ENCODE results near the gene EXT2. TPM values are rescaled to one million over a fixed set of nuclear protein-coding genes. Genes with fewer than 3 reads are reported as not detected.

Gene EXT2
- total RNA-seq, 1 experiment from 2014 or later: 42.8 TPM

DNA sequence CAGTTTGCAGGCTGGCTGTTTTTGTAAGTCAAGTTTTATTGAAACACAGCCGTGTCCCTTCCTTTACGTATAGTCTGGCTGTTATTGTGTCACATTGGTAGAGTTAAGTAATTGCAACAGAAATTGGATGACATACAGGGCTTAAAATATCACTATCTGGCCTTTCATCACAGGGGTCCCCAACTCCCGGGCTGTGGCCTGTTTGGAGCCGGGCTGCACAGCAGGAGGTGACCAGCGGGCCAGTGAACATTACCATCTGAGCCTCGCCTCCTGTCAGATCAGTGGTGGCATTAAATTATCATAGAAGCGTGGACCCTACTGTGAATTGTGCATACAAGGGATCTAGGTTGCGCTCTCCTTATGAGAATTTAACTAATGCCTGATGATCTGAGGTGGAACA is 31.7 kb downstream of the EXT2 start:
- H3K36me3 ChIP-seq (ENCODE audit: control insufficient read depth in 1 of 2, insufficient read depth in 2 of 2, low read length in 2 of 2): peaks cover 0 to 25% of the 10 kb centered on the region in 2 experiments; a peak in 2 of 4 replicates
- TF ChIP-seq TCF7L2 (IDR thresholded peaks at IDR 0.05; ENCODE audit: borderline replicate concordance, extremely low read depth, insufficient read depth, insufficient read length): no peak
- TF ChIP-seq, protein P1, sequence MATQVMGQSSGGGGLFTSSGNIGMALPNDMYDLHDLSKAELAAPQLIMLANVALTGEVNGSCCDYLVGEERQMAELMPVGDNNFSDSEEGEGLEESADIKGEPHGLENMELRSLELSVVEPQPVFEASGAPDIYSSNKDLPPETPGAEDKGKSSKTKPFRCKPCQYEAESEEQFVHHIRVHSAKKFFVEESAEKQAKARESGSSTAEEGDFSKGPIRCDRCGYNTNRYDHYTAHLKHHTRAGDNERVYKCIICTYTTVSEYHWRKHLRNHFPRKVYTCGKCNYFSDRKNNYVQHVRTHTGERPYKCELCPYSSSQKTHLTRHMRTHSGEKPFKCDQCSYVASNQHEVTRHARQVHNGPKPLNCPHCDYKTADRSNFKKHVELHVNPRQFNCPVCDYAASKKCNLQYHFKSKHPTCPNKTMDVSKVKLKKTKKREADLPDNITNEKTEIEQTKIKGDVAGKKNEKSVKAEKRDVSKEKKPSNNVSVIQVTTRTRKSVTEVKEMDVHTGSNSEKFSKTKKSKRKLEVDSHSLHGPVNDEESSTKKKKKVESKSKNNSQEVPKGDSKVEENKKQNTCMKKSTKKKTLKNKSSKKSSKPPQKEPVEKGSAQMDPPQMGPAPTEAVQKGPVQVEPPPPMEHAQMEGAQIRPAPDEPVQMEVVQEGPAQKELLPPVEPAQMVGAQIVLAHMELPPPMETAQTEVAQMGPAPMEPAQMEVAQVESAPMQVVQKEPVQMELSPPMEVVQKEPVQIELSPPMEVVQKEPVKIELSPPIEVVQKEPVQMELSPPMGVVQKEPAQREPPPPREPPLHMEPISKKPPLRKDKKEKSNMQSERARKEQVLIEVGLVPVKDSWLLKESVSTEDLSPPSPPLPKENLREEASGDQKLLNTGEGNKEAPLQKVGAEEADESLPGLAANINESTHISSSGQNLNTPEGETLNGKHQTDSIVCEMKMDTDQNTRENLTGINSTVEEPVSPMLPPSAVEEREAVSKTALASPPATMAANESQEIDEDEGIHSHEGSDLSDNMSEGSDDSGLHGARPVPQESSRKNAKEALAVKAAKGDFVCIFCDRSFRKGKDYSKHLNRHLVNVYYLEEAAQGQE (IDR thresholded peaks at IDR 0.05; ENCODE audit: low read depth): no peak
- no peak for TF ChIP-seq ELF1 (IDR thresholded peaks at IDR 0.05; ENCODE audit: borderline replicate concordance, low read depth)
- no peak for TF ChIP-seq POLR2A (IDR thresholded peaks at IDR 0.05; ENCODE audit: borderline replicate concordance, extremely low read depth, insufficient read depth, insufficient read length)
- no peak for TF ChIP-seq EZH2phosphoT487 (IDR thresholded peaks at IDR 0.05; ENCODE audit: borderline replicate concordance)
- TF ChIP-seq, protein P2, sequence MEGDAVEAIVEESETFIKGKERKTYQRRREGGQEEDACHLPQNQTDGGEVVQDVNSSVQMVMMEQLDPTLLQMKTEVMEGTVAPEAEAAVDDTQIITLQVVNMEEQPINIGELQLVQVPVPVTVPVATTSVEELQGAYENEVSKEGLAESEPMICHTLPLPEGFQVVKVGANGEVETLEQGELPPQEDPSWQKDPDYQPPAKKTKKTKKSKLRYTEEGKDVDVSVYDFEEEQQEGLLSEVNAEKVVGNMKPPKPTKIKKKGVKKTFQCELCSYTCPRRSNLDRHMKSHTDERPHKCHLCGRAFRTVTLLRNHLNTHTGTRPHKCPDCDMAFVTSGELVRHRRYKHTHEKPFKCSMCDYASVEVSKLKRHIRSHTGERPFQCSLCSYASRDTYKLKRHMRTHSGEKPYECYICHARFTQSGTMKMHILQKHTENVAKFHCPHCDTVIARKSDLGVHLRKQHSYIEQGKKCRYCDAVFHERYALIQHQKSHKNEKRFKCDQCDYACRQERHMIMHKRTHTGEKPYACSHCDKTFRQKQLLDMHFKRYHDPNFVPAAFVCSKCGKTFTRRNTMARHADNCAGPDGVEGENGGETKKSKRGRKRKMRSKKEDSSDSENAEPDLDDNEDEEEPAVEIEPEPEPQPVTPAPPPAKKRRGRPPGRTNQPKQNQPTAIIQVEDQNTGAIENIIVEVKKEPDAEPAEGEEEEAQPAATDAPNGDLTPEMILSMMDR (IDR thresholded peaks at IDR 0.05 in 2 of 3, conservative IDR thresholded peaks at IDR 0.05 in 1 of 3; ENCODE audit: borderline replicate concordance in 1 of 3, insufficient read depth in 1 of 3, low read depth in 2 of 3, low read length in 2 of 3): no peak
- TF ChIP-seq EGR1 (IDR thresholded peaks at IDR 0.05; ENCODE audit: low read depth): no peak
- intact Hi-C loops (cut with micrococcal nuclease): no loop called here
- no peak for ATAC-seq
- no peaks in the 10 kb centered on the region for H4K20me1 ChIP-seq (ENCODE audit: insufficient read depth)
- H3K4me3 ChIP-seq (replicated peaks in 1 of 2; ENCODE audit: low read depth in 1 of 2, low read length in 2 of 2): no peak overlapping the region
- no peak for DNase-seq (ENCODE audit: low read depth, low spot score)
- H3K9me2 ChIP-seq (ENCODE audit: insufficient read depth): no peaks in the 10 kb centered on the region
- POLR2A ChIA-PET: no interaction called here
- H3K9ac ChIP-seq (ENCODE audit: low read length): no peak overlapping the region
- H3K27ac ChIP-seq (ENCODE audit: low read depth, low read length): no peak overlapping the region
- CTCF ChIA-PET: no interaction called here
- H3K27me3 ChIP-seq (ENCODE audit: insufficient read depth, low read length): no peaks in the 10 kb centered on the region
- H2AFZ ChIP-seq (ENCODE audit: low read depth, low read length, poor library complexity, severe bottlenecking): no peak overlapping the region
- H3K79me2 ChIP-seq (ENCODE audit: insufficient read depth, low read length): no peaks in the 10 kb centered on the region
- no peaks in the 10 kb centered on the region for H3K4me1 ChIP-seq (ENCODE audit: control insufficient read depth in 1 of 2, insufficient read depth in 2 of 2, low read length in 2 of 2)
- H3K9me3 ChIP-seq (ENCODE audit: control insufficient read depth in 1 of 2, insufficient read depth in 1 of 2, low read depth in 1 of 2, low read length in 2 of 2): no peaks in the 10 kb centered on the region
- no TSS peak for BruUV-seq (replicated peaks)
- no peak overlapping the region for H3K4me2 ChIP-seq (ENCODE audit: low read length)
- RAD21 ChIA-PET (ENCODE audit: low non-redundant PET in 1 of 2, low total read pairs in 2 of 2, uncharacterized antibody in 2 of 2, unreplicated experiment in 2 of 2): no interaction called here
